Measurements from ENCODE around the gene SMAD4. TPM values are rescaled to one million over a fixed set of nuclear protein-coding genes. Genes with fewer than 3 reads are reported as not detected.

Gene SMAD4
- total RNA-seq, 1 donor from 2014 or later = 75.1 TPM

GRCh38 chr18:51032193-51032592, 2.2 kb downstream of the SMAD4 start:
- no peaks in the 10 kb centered on the region for H3K9me3 ChIP-seq
- no peaks in the 10 kb centered on the region for H3K36me3 ChIP-seq
- H3K27me3 ChIP-seq = no peaks in the 10 kb centered on the region
- TF ChIP-seq CTCF (IDR thresholded peaks at IDR 0.05) (no peak), POLR2A (IDR thresholded peaks at IDR 0.05) (no peak), POLR2AphosphoS5 (IDR thresholded peaks at IDR 0.05; ENCODE audit: insufficient read depth in 1 of 2, low read depth in 1 of 2) (no peak)
- intact Hi-C loops (cut with DNase I) = no loop called here
- H3K4me1 ChIP-seq = peaks cover 78% of the 10 kb centered on the region
- no peak for DNase-seq (ENCODE audit: extremely low spot score in 2 of 2)
- H3K27ac ChIP-seq = peak overlapping the region; percentile 95
- H3K4me3 ChIP-seq = peak overlapping the region; percentile 74 to 79

GRCh38 chr18:51037230-51037629, 7.2 kb downstream of the SMAD4 start:
- Histone ChIP-seq H3K4me3 (no peak overlapping the region), H3K27ac (no peak overlapping the region), H3K4me1 (peaks cover 100% of the 10 kb centered on the region), H3K27me3 (no peaks in the 10 kb centered on the region), H3K36me3 (no peaks in the 10 kb centered on the region), H3K9me3 (no peaks in the 10 kb centered on the region)
- no peak for DNase-seq (ENCODE audit: extremely low spot score in 2 of 2)
- TF ChIP-seq POLR2AphosphoS5 (IDR thresholded peaks at IDR 0.05; ENCODE audit: insufficient read depth in 1 of 2, low read depth in 1 of 2) (no peak), POLR2A (IDR thresholded peaks at IDR 0.05) (no peak), CTCF (IDR thresholded peaks at IDR 0.05) (no peak)
- intact Hi-C loops (cut with DNase I) = no loop called here

- Histone ChIP-seq H3K4me1 (peaks cover 100% of the 10 kb centered on the region), H3K4me3 (no peak overlapping the region), H3K27ac (no peak overlapping the region), H3K36me3 (no peaks in the 10 kb centered on the region), H3K27me3 (no peaks in the 10 kb centered on the region), H3K9me3 (no peaks in the 10 kb centered on the region)
- no peak for DNase-seq (ENCODE audit: extremely low spot score in 2 of 2)
- no peak for TF ChIP-seq POLR2A (IDR thresholded peaks at IDR 0.05)
- no peak for TF ChIP-seq POLR2AphosphoS5 (IDR thresholded peaks at IDR 0.05; ENCODE audit: insufficient read depth in 1 of 2, low read depth in 1 of 2)
- no peak for TF ChIP-seq CTCF (IDR thresholded peaks at IDR 0.05)
- intact Hi-C loops (cut with DNase I) = no loop called here
These were observed 8.1 kb downstream of the SMAD4 start for GRCh38 chr18:51038110-51038509.

GRCh38 chr18:51039138-51040112, 9.4 kb downstream of the SMAD4 start:
- TF ChIP-seq POLR2A (IDR thresholded peaks at IDR 0.05) (no peak), POLR2AphosphoS5 (IDR thresholded peaks at IDR 0.05; ENCODE audit: insufficient read depth in 1 of 2, low read depth in 1 of 2) (no peak), CTCF (IDR thresholded peaks at IDR 0.05) (no peak)
- intact Hi-C loops (cut with DNase I) = no loop called here
- Histone ChIP-seq H3K4me1 (peaks cover 99% of the 10 kb centered on the region), H3K27me3 (no peaks in the 10 kb centered on the region), H3K36me3 (no peaks in the 10 kb centered on the region), H3K27ac (no peak overlapping the region), H3K4me3 (no peak overlapping the region), H3K9me3 (no peaks in the 10 kb centered on the region)
- DNase-seq (ENCODE audit: extremely low spot score in 2 of 2) = no peak
